T-cell (primary cell): ENCODE measurements around the gene TFDP2. TPM values are rescaled to one million over a fixed set of nuclear protein-coding genes. Genes with fewer than 3 reads are reported as not detected.

ENCODE experiments used
- ATAC-seq, 4 experiments: fragments of 200-7000 bp in 3 of 4; fragments of 150-1000 bp in 1 of 4; cut with Tn5 transposase; replicated peaks in 1 of 4; 1 replicate in 3 of 4; 2 replicates in 1 of 4; pipeline ENCODE4 v1.10.0; 2021; ENCODE audit warnings: moderate library complexity in 3 of 4, mild to moderate bottlenecking in 2 of 4, moderate number of reproducible peaks in 1 of 4
- CTCF ChIA-PET, 2 donors: fragments of 300-600 bp; sonication (Branson Sonifier 250); formaldehyde crosslinking; loops; one replicate each; lab custom pipeline; 2022; ENCODE audit warnings: antibody characterized with exemption in 2 of 2; lab: Charles Lee
- POLR2A ChIA-PET, 2 donors: fragments of 300-600 bp; sonication (Branson Sonifier 250); formaldehyde crosslinking; loops; one replicate each; lab custom pipeline; 2022; ENCODE audit warnings: antibody characterized with exemption in 2 of 2; lab: Charles Lee
- DNase-seq, 35 experiments: peaks; one replicate each; pipeline versions ENCODE4 v3.0.0 to v3.0.0-alpha.2; 2013 to 2023
- H3K27ac ChIP-seq: one replicate; pipeline ENCODE4 v1.5.1; 2013; ENCODE audit warnings: low read length
- H3K27me3 ChIP-seq, 2 experiments: replicated peaks in 1 of 2; 1 replicate in 1 of 2; 2 replicates in 1 of 2; pipeline versions ENCODE4 v1.6.1 to v1.7.0; 2013; ENCODE audit warnings: low read length in 1 of 2, mixed read lengths in 1 of 2; ENCODE audit not compliant: control insufficient read depth in 2 of 2, insufficient read depth in 2 of 2; ENCODE audit errors: extremely low read depth in 1 of 2
- H3K36me3 ChIP-seq, 2 donors: 1 replicate in 1 of 2; 2 replicates in 1 of 2; pipeline versions ENCODE4 v1.6.1 to v1.7.0; 2013; ENCODE audit warnings: low read length in 1 of 2; ENCODE audit not compliant: control insufficient read depth in 2 of 2, insufficient read depth in 1 of 2; ENCODE audit errors: extremely low read depth in 1 of 2
- H3K4me1 ChIP-seq, 2 experiments: 1 replicate in 1 of 2; 2 replicates in 1 of 2; pipeline versions ENCODE4 v1.6.1 to v1.7.0; 2013; ENCODE audit warnings: low read length in 2 of 2, mixed read lengths in 1 of 2; ENCODE audit not compliant: insufficient read depth in 2 of 2, control insufficient read depth in 1 of 2; ENCODE audit errors: extremely low read depth in 1 of 2
- H3K4me3 ChIP-seq, 2 donors: 1 replicate in 1 of 2; 2 replicates in 1 of 2; pipeline versions ENCODE4 v1.5.1 to v1.7.0; 2013; ENCODE audit warnings: mild to moderate bottlenecking in 2 of 2, low read length in 1 of 2, moderate library complexity in 1 of 2; ENCODE audit not compliant: control insufficient read depth in 1 of 2; ENCODE audit errors: extremely low read depth in 1 of 2
- H3K9me3 ChIP-seq: 2 replicates; pipeline ENCODE4 v1.7.0; 2013
- H3K27ac Mint-ChIP-seq, 2 donors: one replicate each; pipeline ENCODE4 v1.8.0; 2020 to 2021; ENCODE audit warnings: mild to moderate bottlenecking in 2 of 2, mixed read lengths in 2 of 2
- H3K27me3 Mint-ChIP-seq, 2 donors: one replicate each; pipeline ENCODE4 v1.8.0; 2021 to 2022; ENCODE audit warnings: mixed read lengths in 2 of 2
- H3K36me3 Mint-ChIP-seq: one replicate; pipeline ENCODE4 v1.8.0; 2021; ENCODE audit warnings: mixed read lengths
- H3K4me1 Mint-ChIP-seq, 3 donors: one replicate each; pipeline ENCODE4 v1.8.0; 2020 to 2022; ENCODE audit warnings: mixed read lengths in 3 of 3, mild to moderate bottlenecking in 1 of 3
- H3K4me3 Mint-ChIP-seq, 3 donors: one replicate each; pipeline ENCODE4 v1.8.0; 2020 to 2022; ENCODE audit warnings: mild to moderate bottlenecking in 3 of 3, mixed read lengths in 3 of 3, moderate library complexity in 3 of 3
- H3K9me3 Mint-ChIP-seq, 3 donors: one replicate each; pipeline ENCODE4 v1.8.0; 2020 to 2022; ENCODE audit warnings: mixed read lengths in 3 of 3
- WGBS: methylation state at CpG from one replicate; pipeline ENCODE4 v1.1.5; 2013; ENCODE audit warnings: missing lambda C conversion rate; ENCODE audit not compliant: insufficient coverage; 5-methylcytosine and 5-hydroxymethylcytosine counted together
- total RNA-seq, 35 experiments: library from RNA in 6 of 35; stranded (reverse) in 6 of 35; fragments of 120-200 nt in 1 of 35; gene quantifications; one replicate each; pipeline versions ENCODE4 v1.2.1 to v1.2.4 and lab custom pipeline; 2013 to 2026

TFDP2 gene
- total RNA-seq, 5 donors from 2014 or later (not counting 1 experiment from before 2014, with no cell fraction given) = 30.1 to 45.0 (median 35.5) TPM

- no peak overlapping the region for H3K4me3 ChIP-seq
- no peaks in the 10 kb centered on the region for H3K27me3 ChIP-seq
- H3K27ac ChIP-seq = no peak overlapping the region
- no peaks in the 10 kb centered on the region for H3K9me3 ChIP-seq
- Mint-ChIP-seq H3K36me3 (no peaks in the 10 kb centered on the region), H3K9me3 (no peaks in the 10 kb centered on the region), H3K4me3 (no peak overlapping the region), H3K27ac (no peak overlapping the region), H3K4me1 (peaks cover 0 to 7% (median 2%) of the 10 kb centered on the region in 3 donors), H3K27me3 (no peaks in the 10 kb centered on the region)
- no peaks in the 10 kb centered on the region for H3K36me3 ChIP-seq
- DNase-seq (no peak), ATAC-seq (no peak)
- POLR2A ChIA-PET = no interaction called here
- 34% methylated on average over 6 of the region's 12 CpGs for WGBS
- no peaks in the 10 kb centered on the region for H3K4me1 ChIP-seq
- CTCF ChIA-PET = no interaction called here
Observed at GRCh38 chr3:141940194-141940776, 209.1 kb downstream of the TFDP2 start.

DNA sequence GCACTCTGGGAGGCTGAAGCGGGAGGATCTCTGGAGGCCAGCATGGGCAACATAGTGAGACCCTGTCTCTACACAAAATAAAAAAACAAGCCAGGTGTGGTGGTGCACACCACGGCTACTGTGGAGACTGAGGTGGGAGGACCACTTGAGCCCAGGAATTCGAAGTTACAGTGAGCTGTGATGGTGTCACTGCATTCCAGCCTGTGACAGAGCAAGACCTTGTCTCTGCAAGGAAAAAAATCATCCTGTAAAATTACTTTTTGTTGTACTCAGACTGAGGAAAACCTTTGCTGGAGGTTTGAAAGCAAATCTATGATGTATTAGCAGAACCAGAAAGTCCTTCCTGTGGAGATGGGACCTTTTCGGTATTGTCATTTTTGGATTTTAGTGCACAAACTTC, 209.6 kb downstream of the TFDP2 start:
- CTCF ChIA-PET = no interaction called here
- no peaks in the 10 kb centered on the region for H3K4me1 ChIP-seq
- Mint-ChIP-seq H3K4me3 (no peak overlapping the region), H3K27me3 (no peaks in the 10 kb centered on the region), H3K27ac (no peak overlapping the region), H3K4me1 (peaks cover 0 to 7% (median 2%) of the 10 kb centered on the region in 3 donors), H3K36me3 (no peaks in the 10 kb centered on the region), H3K9me3 (no peaks in the 10 kb centered on the region)
- DNase-seq (no peak), ATAC-seq (no peak)
- H3K27me3 ChIP-seq = no peaks in the 10 kb centered on the region
- H3K9me3 ChIP-seq = no peaks in the 10 kb centered on the region
- H3K27ac ChIP-seq = no peak overlapping the region
- POLR2A ChIA-PET = no interaction called here
- H3K4me3 ChIP-seq = no peak overlapping the region
- no peaks in the 10 kb centered on the region for H3K36me3 ChIP-seq
- WGBS = 83% methylated on average over 1 of the region's 4 CpGs

- no peak overlapping the region for H3K27ac ChIP-seq
- no peaks in the 10 kb centered on the region for H3K27me3 Mint-ChIP-seq
- no peak overlapping the region for H3K4me3 ChIP-seq
- CTCF ChIA-PET = no interaction called here
- DNase-seq = no peak
- no peaks in the 10 kb centered on the region for H3K27me3 ChIP-seq
- peaks cover 0 to 7% (median 2%) of the 10 kb centered on the region in 3 donors for H3K4me1 Mint-ChIP-seq
- no peaks in the 10 kb centered on the region for H3K36me3 Mint-ChIP-seq
- POLR2A ChIA-PET = no interaction called here
- H3K36me3 ChIP-seq = no peaks in the 10 kb centered on the region
- no peaks in the 10 kb centered on the region for H3K9me3 Mint-ChIP-seq
- no peak overlapping the region for H3K27ac Mint-ChIP-seq
- no peaks in the 10 kb centered on the region for H3K4me1 ChIP-seq
- WGBS = 95% methylated on average over 8 of the region's 20 CpGs
- ATAC-seq = no peak
- H3K9me3 ChIP-seq = no peaks in the 10 kb centered on the region
- no peak overlapping the region for H3K4me3 Mint-ChIP-seq
Observed at GRCh38 chr3:141938011-141938500, 211.3 kb downstream of the TFDP2 start.

DNA sequence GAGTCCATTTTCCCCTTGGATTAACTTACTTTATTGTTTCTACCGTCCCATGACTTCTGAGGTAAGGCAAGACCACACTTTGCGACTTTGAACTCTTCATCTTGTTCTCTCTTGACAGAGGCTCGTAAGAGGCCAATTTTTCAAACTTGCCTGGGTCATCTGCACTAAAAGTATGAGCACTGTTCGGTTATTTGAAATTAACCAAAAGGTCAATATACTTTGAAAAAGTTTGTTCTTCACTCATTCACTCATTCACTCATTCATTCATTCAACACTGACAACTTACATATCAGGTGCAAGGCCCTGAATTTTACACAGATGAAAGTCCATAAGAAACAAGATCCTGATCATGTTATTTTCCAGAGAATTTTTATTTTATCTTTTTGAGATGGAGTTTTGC, 215.0 kb downstream of the TFDP2 start:
- Histone ChIP-seq H3K4me3 (no peak overlapping the region), H3K36me3 (no peaks in the 10 kb centered on the region), H3K27me3 (no peaks in the 10 kb centered on the region), H3K9me3 (no peaks in the 10 kb centered on the region), H3K27ac (no peak overlapping the region), H3K4me1 (no peaks in the 10 kb centered on the region)
- POLR2A ChIA-PET = interaction anchor here in 1 of 2 donors (0.6 kb wide), 2 partner anchors 35 to 238 kb away, joined by 3 to 7 read pairs; no protein-coding TSS in a partner anchor
- DNase-seq (no peak), ATAC-seq (no peak)
- WGBS = 93% methylated on average over 3 of the region's 4 CpGs
- H3K36me3 Mint-ChIP-seq = peaks cover under 1% of the 10 kb centered on the region
- H3K4me3 Mint-ChIP-seq = no peak overlapping the region
- H3K27me3 Mint-ChIP-seq = no peaks in the 10 kb centered on the region
- no peak overlapping the region for H3K27ac Mint-ChIP-seq
- CTCF ChIA-PET = no interaction called here
- no peaks in the 10 kb centered on the region for H3K9me3 Mint-ChIP-seq
- no peaks in the 10 kb centered on the region for H3K4me1 Mint-ChIP-seq

GRCh38 chr3:141933421-141934300, 215.7 kb downstream of the TFDP2 start:
- Histone ChIP-seq H3K36me3 (no peaks in the 10 kb centered on the region), H3K4me3 (no peak overlapping the region), H3K9me3 (no peaks in the 10 kb centered on the region), H3K27me3 (no peaks in the 10 kb centered on the region), H3K27ac (no peak overlapping the region), H3K4me1 (no peaks in the 10 kb centered on the region)
- H3K4me1 Mint-ChIP-seq = no peaks in the 10 kb centered on the region
- peaks cover 7% of the 10 kb centered on the region for H3K36me3 Mint-ChIP-seq
- peak overlapping the region in 1 of 2 donors; percentile 22 for H3K27ac Mint-ChIP-seq
- ATAC-seq = no peak
- H3K4me3 Mint-ChIP-seq = no peak overlapping the region
- POLR2A ChIA-PET = interaction anchor here in 1 of 2 donors (0.6 kb wide), 1 partner anchor 34 kb away, joined by 3 read pairs; no protein-coding TSS in a partner anchor
- no peaks in the 10 kb centered on the region for H3K9me3 Mint-ChIP-seq
- H3K27me3 Mint-ChIP-seq = no peaks in the 10 kb centered on the region
- CTCF ChIA-PET = no interaction called here
- 69% methylated on average over 11 of the region's 16 CpGs for WGBS
- DNase-seq = no peak

GRCh38 chr3:141930801-141931200, 218.5 kb downstream of the TFDP2 start:
- H3K27ac ChIP-seq = no peak overlapping the region
- POLR2A ChIA-PET = no interaction called here
- H3K9me3 ChIP-seq = no peaks in the 10 kb centered on the region
- peaks cover 4 to 13% of the 10 kb centered on the region in 2 donors for H3K36me3 ChIP-seq
- H3K4me3 Mint-ChIP-seq = no peak overlapping the region
- H3K27ac Mint-ChIP-seq = no peak overlapping the region
- WGBS = 100% methylated on average over 1 of the region's 4 CpGs
- no peaks in the 10 kb centered on the region for H3K27me3 Mint-ChIP-seq
- no peak overlapping the region for H3K4me3 ChIP-seq
- no peaks in the 10 kb centered on the region for H3K4me1 ChIP-seq
- H3K4me1 Mint-ChIP-seq = no peaks in the 10 kb centered on the region
- H3K9me3 Mint-ChIP-seq = no peaks in the 10 kb centered on the region
- DNase-seq (no peak), ATAC-seq (no peak)
- H3K36me3 Mint-ChIP-seq = peaks cover 23% of the 10 kb centered on the region
- no peaks in the 10 kb centered on the region for H3K27me3 ChIP-seq
- CTCF ChIA-PET = no interaction called here
